Measurements from ENCODE around the gene TEDC1. TPM values are rescaled to one million over a fixed set of nuclear protein-coding genes. Genes with fewer than 3 reads are reported as not detected.

Gene TEDC1
- 4.5 TPM for polyA plus RNA-seq (2013, experiment 1 of 2)
- polyA plus RNA-seq (2013, experiment 2 of 2), result 3.9 TPM

GRCh38 chr14:105490572-105491365 is at the start of gene TEDC1:
TSS of gene TEDC1 (plus strand) at chr14:105491246. CDS start at chr14:105491376, 130 bp downstream.
- peak within 1 kb of the TSS; percentile 77 for H3K4me2 ChIP-seq (ENCODE audit: low read length)
- H3K4me3 ChIP-seq (ENCODE audit: low read length), result peak within 1 kb of the TSS; percentile 27
- peak within 1 kb of the TSS; percentile 72 for H3K27ac ChIP-seq (ENCODE audit: low read depth, low read length)
- WGBS (ENCODE audit: extremely low coverage, insufficient coverage, low lambda C conversion rate), result no CpG with 5 or more reads among the region's 94 CpGs
- H3K23ac ChIP-seq (ENCODE audit: low read length), result no peak within 1 kb of the TSS
- H2AK5ac ChIP-seq (ENCODE audit: low read length), result no peak within 1 kb of the TSS
- no peak within 1 kb of the TSS for H2BK15ac ChIP-seq (replicated peaks; ENCODE audit: low read depth)
- no peak within 1 kb of the TSS for H2BK120ac ChIP-seq (ENCODE audit: low read depth, low read length)
- peak within 1 kb of the TSS; percentile 4 for H3K4ac ChIP-seq (ENCODE audit: low read depth, low read length)
- H4K8ac ChIP-seq (ENCODE audit: low read depth, low read length), result peak within 1 kb of the TSS; percentile 59
- H3K18ac ChIP-seq (ENCODE audit: low read length), result peak within 1 kb of the TSS; percentile 64
- DNase-seq, result peak; percentile 100
- no peaks in the 10 kb centered on the region for H3K79me1 ChIP-seq (ENCODE audit: low read length)
- H3K79me2 ChIP-seq (ENCODE audit: control insufficient read depth, insufficient read depth, low read length), result no peaks in the 10 kb centered on the region
- peak within 1 kb of the TSS; percentile 85 for H3K56ac ChIP-seq (ENCODE audit: low read length)
- peak within 1 kb of the TSS; percentile 77 for H3K9ac ChIP-seq (ENCODE audit: low read length)
- no peak within 1 kb of the TSS for H2BK5ac ChIP-seq (ENCODE audit: low read length)
- H4K5ac ChIP-seq (ENCODE audit: low read length), result no peak within 1 kb of the TSS
- no peaks in the 10 kb centered on the region for H3K4me1 ChIP-seq (ENCODE audit: control insufficient read depth, low read depth, low read length)
- H3K27me3 ChIP-seq (ENCODE audit: insufficient read depth, low read length, poor library complexity), result peaks cover 8% of the 10 kb centered on the region
- H3K36me3 ChIP-seq (ENCODE audit: control insufficient read depth, insufficient read depth, low read length), result no peaks in the 10 kb centered on the region

- Histone ChIP-seq H3K4me1 (ENCODE audit: control insufficient read depth, low read depth, low read length) (no peaks in the 10 kb centered on the region), H2BK120ac (ENCODE audit: low read depth, low read length) (no peak overlapping the region), H3K9ac (ENCODE audit: low read length) (no peak overlapping the region), H3K27ac (ENCODE audit: low read depth, low read length) (no peak overlapping the region), H2AK5ac (ENCODE audit: low read length) (no peak overlapping the region), H3K79me2 (ENCODE audit: control insufficient read depth, insufficient read depth, low read length) (peaks cover 16% of the 10 kb centered on the region), H3K18ac (ENCODE audit: low read length) (no peak overlapping the region), H3K4me2 (ENCODE audit: low read length) (no peak overlapping the region), H3K79me1 (ENCODE audit: low read length) (peaks cover 30% of the 10 kb centered on the region), H2BK15ac (replicated peaks; ENCODE audit: low read depth) (no peak overlapping the region), H3K4me3 (ENCODE audit: low read length) (no peak overlapping the region), H2BK5ac (ENCODE audit: low read length) (no peak overlapping the region), H4K8ac (ENCODE audit: low read depth, low read length) (no peak overlapping the region), H3K27me3 (ENCODE audit: insufficient read depth, low read length, poor library complexity) (no peaks in the 10 kb centered on the region), H3K23ac (ENCODE audit: low read length) (no peak overlapping the region), H4K5ac (ENCODE audit: low read length) (no peak overlapping the region), H3K4ac (ENCODE audit: low read depth, low read length) (no peak overlapping the region), H3K56ac (ENCODE audit: low read length) (no peak overlapping the region), H3K36me3 (ENCODE audit: control insufficient read depth, insufficient read depth, low read length) (no peaks in the 10 kb centered on the region)
- no CpG with 5 or more reads among the region's 17 CpGs for WGBS (ENCODE audit: extremely low coverage, insufficient coverage, low lambda C conversion rate)
- DNase-seq, result no peak
Observed at GRCh38 chr14:105442125-105442524, 48.9 kb upstream of the TEDC1 start.

- Histone ChIP-seq H3K9ac (ENCODE audit: low read length) (no peak overlapping the region), H3K4me1 (ENCODE audit: control insufficient read depth, low read depth, low read length) (no peaks in the 10 kb centered on the region), H2BK15ac (replicated peaks; ENCODE audit: low read depth) (no peak overlapping the region), H3K36me3 (ENCODE audit: control insufficient read depth, insufficient read depth, low read length) (no peaks in the 10 kb centered on the region), H2AK5ac (ENCODE audit: low read length) (no peak overlapping the region), H3K27ac (ENCODE audit: low read depth, low read length) (no peak overlapping the region), H3K79me2 (ENCODE audit: control insufficient read depth, insufficient read depth, low read length) (peaks cover 9% of the 10 kb centered on the region), H3K56ac (ENCODE audit: low read length) (no peak overlapping the region), H3K4ac (ENCODE audit: low read depth, low read length) (no peak overlapping the region), H3K4me2 (ENCODE audit: low read length) (no peak overlapping the region), H3K23ac (ENCODE audit: low read length) (no peak overlapping the region), H3K4me3 (ENCODE audit: low read length) (no peak overlapping the region), H4K8ac (ENCODE audit: low read depth, low read length) (no peak overlapping the region), H3K18ac (ENCODE audit: low read length) (no peak overlapping the region), H2BK120ac (ENCODE audit: low read depth, low read length) (no peak overlapping the region), H4K5ac (ENCODE audit: low read length) (no peak overlapping the region), H3K27me3 (ENCODE audit: insufficient read depth, low read length, poor library complexity) (no peaks in the 10 kb centered on the region), H2BK5ac (ENCODE audit: low read length) (no peak overlapping the region), H3K79me1 (ENCODE audit: low read length) (peaks cover 24% of the 10 kb centered on the region)
- WGBS (ENCODE audit: extremely low coverage, insufficient coverage, low lambda C conversion rate), result no CpG with 5 or more reads among the region's 12 CpGs
- DNase-seq, result no peak
Observed at GRCh38 chr14:105442834-105443233, 48.2 kb upstream of the TEDC1 start.

GRCh38 chr14:105444859-105445258 is 46.2 kb upstream of the TEDC1 start:
- H2AK5ac ChIP-seq (ENCODE audit: low read length), result no peak overlapping the region
- H3K27me3 ChIP-seq (ENCODE audit: insufficient read depth, low read length, poor library complexity), result no peaks in the 10 kb centered on the region
- H2BK120ac ChIP-seq (ENCODE audit: low read depth, low read length), result no peak overlapping the region
- no peak overlapping the region for H3K56ac ChIP-seq (ENCODE audit: low read length)
- no peak overlapping the region for H3K4ac ChIP-seq (ENCODE audit: low read depth, low read length)
- H3K23ac ChIP-seq (ENCODE audit: low read length), result no peak overlapping the region
- no peak overlapping the region for H3K4me3 ChIP-seq (ENCODE audit: low read length)
- H4K8ac ChIP-seq (ENCODE audit: low read depth, low read length), result no peak overlapping the region
- H2BK15ac ChIP-seq (replicated peaks; ENCODE audit: low read depth), result no peak overlapping the region
- H3K79me1 ChIP-seq (ENCODE audit: low read length), result peaks cover 17% of the 10 kb centered on the region
- no peak for DNase-seq
- H3K36me3 ChIP-seq (ENCODE audit: control insufficient read depth, insufficient read depth, low read length), result no peaks in the 10 kb centered on the region
- H3K27ac ChIP-seq (ENCODE audit: low read depth, low read length), result no peak overlapping the region
- no peak overlapping the region for H3K4me2 ChIP-seq (ENCODE audit: low read length)
- H4K5ac ChIP-seq (ENCODE audit: low read length), result no peak overlapping the region
- WGBS (ENCODE audit: extremely low coverage, insufficient coverage, low lambda C conversion rate), result no CpG with 5 or more reads among the region's 17 CpGs
- H3K18ac ChIP-seq (ENCODE audit: low read length), result no peak overlapping the region
- H3K9ac ChIP-seq (ENCODE audit: low read length), result no peak overlapping the region
- no peak overlapping the region for H2BK5ac ChIP-seq (ENCODE audit: low read length)
- peaks cover 2% of the 10 kb centered on the region for H3K79me2 ChIP-seq (ENCODE audit: control insufficient read depth, insufficient read depth, low read length)
- H3K4me1 ChIP-seq (ENCODE audit: control insufficient read depth, low read depth, low read length), result no peaks in the 10 kb centered on the region

GRCh38 chr14:105445290-105445689 is 45.8 kb upstream of the TEDC1 start:
- Histone ChIP-seq H3K27ac (ENCODE audit: low read depth, low read length) (no peak overlapping the region), H3K9ac (ENCODE audit: low read length) (no peak overlapping the region), H3K56ac (ENCODE audit: low read length) (no peak overlapping the region), H2AK5ac (ENCODE audit: low read length) (no peak overlapping the region), H3K4me1 (ENCODE audit: control insufficient read depth, low read depth, low read length) (no peaks in the 10 kb centered on the region), H4K5ac (ENCODE audit: low read length) (no peak overlapping the region), H3K27me3 (ENCODE audit: insufficient read depth, low read length, poor library complexity) (no peaks in the 10 kb centered on the region), H4K8ac (ENCODE audit: low read depth, low read length) (no peak overlapping the region), H3K79me2 (ENCODE audit: control insufficient read depth, insufficient read depth, low read length) (peaks cover 2% of the 10 kb centered on the region), H3K4me3 (ENCODE audit: low read length) (no peak overlapping the region), H3K4me2 (ENCODE audit: low read length) (no peak overlapping the region), H3K79me1 (ENCODE audit: low read length) (peaks cover 13% of the 10 kb centered on the region), H2BK15ac (replicated peaks; ENCODE audit: low read depth) (no peak overlapping the region), H2BK5ac (ENCODE audit: low read length) (no peak overlapping the region), H3K4ac (ENCODE audit: low read depth, low read length) (no peak overlapping the region), H3K18ac (ENCODE audit: low read length) (no peak overlapping the region), H3K23ac (ENCODE audit: low read length) (no peak overlapping the region), H3K36me3 (ENCODE audit: control insufficient read depth, insufficient read depth, low read length) (no peaks in the 10 kb centered on the region), H2BK120ac (ENCODE audit: low read depth, low read length) (no peak overlapping the region)
- no peak for DNase-seq
- WGBS (ENCODE audit: extremely low coverage, insufficient coverage, low lambda C conversion rate), result no CpG with 5 or more reads among the region's 24 CpGs

All from mesendoderm (in vitro differentiated cells).